Subcutaneous abdominal adipose tissue (tissue), 5 donors: ENCODE data around the gene ABHD3.
"Not testable (repeated sequence)": the region's sequence is repeated elsewhere in the genome, so short reads cannot be mapped to it uniquely, and the experiment has no call there.

Source experiments
- H3K27ac ChIP-seq: one replicate; pipeline ENCODE4 v1.7.0; 2013; ENCODE audit warnings: low read depth, mild to moderate bottlenecking, inconsistent platforms, low read length, moderate library complexity
- H3K27me3 ChIP-seq, 5 donors: one replicate each; pipeline ENCODE4 v1.7.0; 2013; ENCODE audit warnings: low read length in 5 of 5, inconsistent platforms in 1 of 5; ENCODE audit not compliant: control insufficient read depth in 5 of 5, insufficient read depth in 4 of 5
- H3K36me3 ChIP-seq, 5 donors: one replicate each; pipeline ENCODE4 v1.7.0; 2013; ENCODE audit warnings: low read length in 5 of 5; ENCODE audit not compliant: control insufficient read depth in 5 of 5, insufficient read depth in 5 of 5
- H3K4me1 ChIP-seq, 5 donors: one replicate each; pipeline ENCODE4 v1.7.0; 2013; ENCODE audit warnings: low read length in 5 of 5, mild to moderate bottlenecking in 3 of 5, moderate library complexity in 1 of 5; ENCODE audit not compliant: control insufficient read depth in 5 of 5, insufficient read depth in 5 of 5
- H3K4me3 ChIP-seq, 5 donors: one replicate each; pipeline ENCODE4 v1.7.0; 2013; ENCODE audit warnings: low read length in 5 of 5, low read depth in 1 of 5
- H3K9ac ChIP-seq, 5 donors: one replicate each; pipeline ENCODE4 v1.7.0; 2013; ENCODE audit warnings: low read length in 5 of 5, mild to moderate bottlenecking in 4 of 5, moderate library complexity in 3 of 5
- H3K9me3 ChIP-seq, 5 donors: one replicate each; pipeline ENCODE4 v1.7.0; 2013; ENCODE audit warnings: low read length in 5 of 5; ENCODE audit not compliant: control insufficient read depth in 5 of 5
- donor health status: healthy.
- donor health status: healthy.
- donor health status: healthy.
- donor health status: healthy.
- donor health status: healthy.

The ABHD3 gene

GRCh38 chr18:21740538-21741311 lies 36.2 kb upstream of the ABHD3 start, which contains the start of gene MIB1:
Gene MIB1, plus strand, starts transcription at chr18:21740792. Its CDS starts 792 bp downstream, at chr18:21741584.
- H3K27me3 ChIP-seq, result no peaks in the 10 kb centered on the region
- no peaks in the 10 kb centered on the region for H3K36me3 ChIP-seq
- H3K9ac ChIP-seq, result peak within 1 kb of the TSS; percentile 26 to 96 (median 87)

GRCh38 chr18:21739604-21740537 lies 35.3 kb upstream of the ABHD3 start:
- Histone ChIP-seq H3K36me3 (no peaks in the 10 kb centered on the region), H3K9me3 (no peaks in the 10 kb centered on the region), H3K4me3 (peak overlapping the region; percentile 47 to 89 (median 70)), H3K4me1 (peaks cover 0 to 37% (median 25%) of the 10 kb centered on the region in 5 donors), H3K9ac (peak overlapping the region; percentile 0 to 96 (median 35)), H3K27ac (peak overlapping the region; percentile 95), H3K27me3 (no peaks in the 10 kb centered on the region)

More at GRCh38 chr18:21740538-21741311, 36.2 kb upstream of the ABHD3 start, which contains the start of gene MIB1:
- Histone ChIP-seq H3K9me3 (no peaks in the 10 kb centered on the region), H3K4me3 (peak within 1 kb of the TSS; percentile 82 to 89 (median 87)), H3K4me1 (peaks cover 0 to 37% (median 22%) of the 10 kb centered on the region in 5 donors), H3K27ac (peak within 1 kb of the TSS; percentile 95)

DNA sequence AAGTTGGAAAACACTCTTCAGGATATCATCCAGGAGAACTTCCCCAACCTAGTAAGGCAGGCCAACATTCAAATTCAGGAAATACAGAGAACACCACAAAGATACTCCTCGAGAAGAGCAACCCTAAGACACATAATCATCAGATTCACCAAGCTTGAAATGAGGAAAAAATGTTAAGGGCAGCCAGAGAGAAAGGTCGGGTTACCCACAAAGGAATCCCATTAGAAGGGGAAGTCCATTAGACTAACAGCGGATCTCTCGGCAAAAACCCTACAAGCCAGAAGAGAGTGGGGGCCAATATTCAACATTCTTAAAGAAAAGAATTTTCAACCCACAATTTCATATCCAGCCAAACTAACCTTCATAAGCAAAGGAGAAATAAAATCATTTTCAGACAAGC lies 32.4 kb upstream of the ABHD3 start:
- H3K36me3 ChIP-seq, H3K4me3 ChIP-seq, H3K27ac ChIP-seq, H3K27me3 ChIP-seq, H3K9ac ChIP-seq, H3K9me3 ChIP-seq: not testable (repeated sequence)
- peaks cover 0 to 20% (median 13%) of the 10 kb centered on the region in 5 donors for H3K4me1 ChIP-seq

DNA sequence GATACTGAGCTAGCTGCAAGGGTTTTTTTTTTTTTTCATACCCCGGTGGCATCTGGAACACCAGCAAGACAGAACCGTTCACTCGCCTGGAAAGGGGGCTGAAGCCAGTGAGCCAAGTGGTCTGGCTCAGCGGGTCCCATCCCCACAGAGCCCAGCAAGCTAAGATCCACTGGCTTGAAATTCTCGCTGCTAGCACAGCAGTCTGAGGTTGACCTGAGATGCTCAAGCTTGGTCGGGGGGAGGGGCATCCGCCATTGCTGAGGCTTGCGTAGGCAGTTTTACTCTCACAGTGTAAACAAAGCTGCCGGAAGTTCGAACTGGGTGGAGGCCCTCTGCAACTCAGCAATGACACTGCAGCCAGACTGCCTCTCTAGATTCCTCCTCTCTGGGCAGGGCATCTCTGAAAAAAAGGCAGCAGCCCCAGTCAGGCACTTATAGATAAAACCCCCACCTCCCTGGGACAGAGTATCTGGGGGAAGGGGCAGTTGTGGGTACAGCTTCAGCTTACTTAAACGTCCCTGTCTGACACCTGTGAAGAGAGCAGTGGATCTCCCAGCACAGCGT lies 31.0 kb upstream of the ABHD3 start:
- Histone ChIP-seq H3K36me3 (no peaks in the 10 kb centered on the region), H3K27ac (no peak overlapping the region), H3K4me1 (peaks cover 0 to 15% (median 8%) of the 10 kb centered on the region in 5 donors), H3K27me3 (no peaks in the 10 kb centered on the region), H3K9me3 (no peaks in the 10 kb centered on the region), H3K9ac (no peak overlapping the region), H3K4me3 (no peak overlapping the region)

DNA sequence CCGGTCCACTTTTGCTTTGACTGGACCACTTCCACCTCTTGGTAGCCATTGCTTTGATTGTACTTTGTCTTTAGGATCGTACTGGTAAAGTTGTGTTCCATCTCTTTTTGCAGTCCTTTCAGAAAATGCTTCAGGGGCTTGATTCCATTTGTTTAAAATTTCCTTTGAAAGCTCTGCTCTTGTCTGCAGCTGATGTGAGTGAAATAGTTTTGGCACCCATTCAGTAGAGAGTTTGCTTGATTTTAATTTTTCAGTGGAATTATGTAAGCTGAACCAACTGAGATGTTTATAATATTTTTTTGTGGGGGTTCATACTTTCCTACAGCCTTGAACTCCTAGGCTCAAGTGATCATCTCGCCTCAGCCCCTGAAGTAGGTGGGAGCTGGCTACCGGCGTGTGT lies 28.4 kb upstream of the ABHD3 start:
- Histone ChIP-seq H3K36me3 (no peaks in the 10 kb centered on the region), H3K27me3 (no peaks in the 10 kb centered on the region), H3K27ac (no peak overlapping the region), H3K9ac (no peak overlapping the region), H3K9me3 (no peaks in the 10 kb centered on the region), H3K4me3 (no peak overlapping the region), H3K4me1 (peaks cover 0 to 5% (median 0%) of the 10 kb centered on the region in 5 donors)

- H3K36me3 ChIP-seq, result no peaks in the 10 kb centered on the region
- no peak overlapping the region for H3K9ac ChIP-seq
- no peak overlapping the region for H3K4me3 ChIP-seq
- no peak overlapping the region for H3K27ac ChIP-seq
- H3K27me3 ChIP-seq, result no peaks in the 10 kb centered on the region
- no peaks in the 10 kb centered on the region for H3K4me1 ChIP-seq
- no peaks in the 10 kb centered on the region for H3K9me3 ChIP-seq
Measured at GRCh38 chr18:21727702-21728101, 23.1 kb upstream of the ABHD3 start.

- Histone ChIP-seq H3K9ac (no peak overlapping the region), H3K36me3 (no peaks in the 10 kb centered on the region), H3K27ac (no peak overlapping the region), H3K4me1 (no peaks in the 10 kb centered on the region), H3K27me3 (no peaks in the 10 kb centered on the region), H3K4me3 (no peak overlapping the region), H3K9me3 (no peaks in the 10 kb centered on the region)
Measured at GRCh38 chr18:21725201-21725600, 20.6 kb upstream of the ABHD3 start.

DNA sequence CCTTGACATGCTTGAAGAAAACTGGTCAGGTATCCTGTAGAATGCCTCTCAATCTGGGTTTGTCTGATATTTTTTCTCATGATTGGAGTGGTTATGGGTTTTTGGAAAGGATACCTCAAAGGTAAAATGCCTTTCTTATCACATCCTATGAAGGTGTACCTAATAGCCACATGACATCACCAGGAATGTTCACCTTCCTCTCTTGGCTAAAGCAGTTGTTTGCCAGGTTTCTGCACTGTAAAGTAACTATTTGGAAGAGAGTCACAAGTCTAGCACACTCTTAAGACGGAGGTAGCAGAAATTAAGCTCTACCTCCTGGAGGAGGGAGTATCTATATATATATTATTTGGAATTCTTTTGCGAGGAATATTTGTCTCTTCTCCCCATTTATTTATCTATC lies 18.1 kb upstream of the ABHD3 start:
- Histone ChIP-seq H3K9me3 (no peaks in the 10 kb centered on the region), H3K4me3 (no peak overlapping the region), H3K4me1 (no peaks in the 10 kb centered on the region), H3K36me3 (no peaks in the 10 kb centered on the region), H3K9ac (no peak overlapping the region), H3K27ac (no peak overlapping the region), H3K27me3 (no peaks in the 10 kb centered on the region)

- H3K9me3 ChIP-seq, result no peaks in the 10 kb centered on the region
- H3K36me3 ChIP-seq, result no peaks in the 10 kb centered on the region
- no peak overlapping the region for H3K27ac ChIP-seq
- H3K27me3 ChIP-seq, result no peaks in the 10 kb centered on the region
- no peak overlapping the region for H3K4me3 ChIP-seq
- H3K4me1 ChIP-seq, result no peaks in the 10 kb centered on the region
- H3K9ac ChIP-seq, result no peak overlapping the region
Measured at GRCh38 chr18:21714474-21714873, 9.9 kb upstream of the ABHD3 start.
